GM18870 (cell line): ENCODE data around the gene DAB1.

Source experiments
- ATAC-seq: cut with Tn5 transposase; IDR thresholded peaks from one replicate; pipeline ENCODE4 v1.9.1; 2021; ENCODE audit warnings: moderate library complexity; ENCODE audit not compliant: unreplicated experiment

Gene DAB1

DNA sequence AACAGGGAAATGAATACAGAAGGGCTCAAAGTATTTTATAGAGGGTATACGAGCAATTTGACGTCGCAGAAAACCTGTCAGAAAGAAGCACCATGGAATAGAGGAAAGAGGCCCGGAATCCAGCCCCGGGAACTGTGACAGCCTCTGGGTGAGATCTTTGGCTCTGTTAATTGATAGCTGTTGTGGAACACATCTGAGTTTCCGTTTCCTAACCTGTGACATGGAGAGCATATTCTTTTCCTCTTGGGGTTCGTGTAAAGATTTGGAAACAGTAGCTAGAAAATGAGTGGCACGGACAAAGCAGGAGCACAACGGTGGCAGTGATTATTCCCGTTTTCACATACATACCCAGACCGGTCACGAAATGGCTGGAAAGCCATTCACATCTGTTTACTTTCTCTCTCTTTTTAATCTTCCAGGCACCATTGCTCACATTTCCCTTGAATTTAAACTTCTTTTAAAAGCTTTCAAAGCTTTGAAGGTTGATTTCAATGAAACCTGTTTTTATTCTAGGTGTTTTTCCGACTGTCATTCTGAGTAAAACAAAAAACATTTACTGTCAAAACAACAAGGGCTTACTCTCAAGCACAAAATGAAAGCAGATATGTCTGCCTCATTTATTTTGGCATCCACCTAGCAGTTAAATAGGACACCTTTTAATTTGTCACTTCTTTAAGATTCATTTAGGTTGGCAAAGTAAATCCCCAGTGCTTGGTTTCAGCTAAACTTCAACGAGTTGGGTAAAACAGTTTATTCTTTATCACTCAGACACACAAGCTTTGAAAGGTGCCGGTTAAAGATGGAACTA, 431.3 kb downstream of the DAB1 start:
- ATAC-seq: no peak

DNA sequence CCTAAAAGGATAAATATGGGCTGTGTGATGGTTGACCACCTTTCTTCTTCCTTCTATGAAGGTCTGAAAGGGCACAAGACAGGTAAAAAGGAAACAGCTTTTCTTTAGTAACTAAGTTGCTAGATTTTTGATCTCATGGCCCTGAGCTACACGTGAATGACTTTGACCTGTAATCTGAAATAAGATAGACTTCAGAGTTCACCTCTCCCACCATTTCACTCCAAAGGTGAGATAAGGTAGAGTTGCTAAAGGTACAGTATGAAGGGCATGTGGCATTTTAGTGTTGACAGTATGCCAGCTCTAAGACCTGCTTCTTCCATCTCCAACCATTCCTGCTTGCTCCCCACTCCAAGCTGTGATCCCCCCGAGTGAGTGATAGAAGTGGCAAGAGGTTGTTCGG, 432.3 kb downstream of the DAB1 start:
- no peak for ATAC-seq

DNA sequence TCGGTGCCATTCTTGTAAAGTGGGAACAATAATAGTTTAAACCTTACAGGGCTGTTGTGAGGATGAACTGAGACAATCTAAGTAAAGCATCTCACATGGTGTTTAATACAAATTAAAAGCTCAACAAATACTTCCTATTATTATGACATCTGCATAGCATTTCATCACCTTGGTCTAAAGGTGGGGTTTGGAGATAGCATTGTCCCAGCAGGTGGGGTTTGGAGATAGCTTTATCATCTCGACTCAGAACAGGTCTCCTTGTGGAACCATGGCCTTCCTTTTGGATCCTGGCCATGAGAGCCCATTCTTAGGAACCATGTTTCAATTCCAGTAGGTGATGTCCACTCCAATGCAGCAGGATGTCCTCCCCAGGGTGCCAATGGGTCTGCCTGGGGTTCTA, 437.5 kb downstream of the DAB1 start:
- no peak for ATAC-seq

DNA sequence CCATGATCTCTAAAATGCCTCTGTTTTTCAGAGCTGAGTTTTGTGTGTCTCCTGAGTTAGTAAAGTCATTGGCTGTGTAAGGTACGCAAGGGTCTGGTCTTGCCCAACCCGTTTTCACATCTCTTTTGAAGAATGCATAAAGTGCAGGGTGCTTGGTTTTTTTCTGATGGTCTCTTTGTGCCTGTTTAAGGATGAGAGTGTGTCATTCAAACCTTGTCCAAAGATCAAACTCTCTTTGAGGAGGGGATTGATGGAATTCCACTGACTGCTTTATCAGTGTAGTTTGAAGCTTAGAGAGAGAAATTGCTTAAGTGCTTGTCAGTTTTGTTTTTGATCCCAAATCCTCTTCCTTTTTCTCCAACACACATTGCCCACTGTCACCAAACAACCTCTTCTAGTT, 438.0 kb downstream of the DAB1 start:
- no peak for ATAC-seq

DNA sequence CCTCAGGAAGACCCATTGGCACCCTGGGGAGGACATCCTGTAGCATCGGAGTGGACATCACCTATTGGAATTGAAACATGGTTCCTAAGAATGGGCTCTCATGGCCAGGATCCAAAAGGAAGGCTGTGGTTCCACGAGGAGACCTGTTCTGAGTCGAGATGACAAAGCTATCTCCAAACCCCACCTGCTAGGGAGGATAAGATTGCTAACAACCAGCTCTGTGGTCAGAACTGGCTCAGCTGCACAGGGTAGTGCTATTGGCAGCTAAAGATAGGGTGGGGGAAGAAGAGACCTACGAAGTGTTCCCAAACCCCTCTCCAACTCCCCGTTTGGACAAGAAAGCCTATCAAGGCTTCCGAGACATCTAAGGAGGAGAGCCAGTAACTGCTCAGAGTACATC, 440.4 kb downstream of the DAB1 start:
- ATAC-seq: no peak

DNA sequence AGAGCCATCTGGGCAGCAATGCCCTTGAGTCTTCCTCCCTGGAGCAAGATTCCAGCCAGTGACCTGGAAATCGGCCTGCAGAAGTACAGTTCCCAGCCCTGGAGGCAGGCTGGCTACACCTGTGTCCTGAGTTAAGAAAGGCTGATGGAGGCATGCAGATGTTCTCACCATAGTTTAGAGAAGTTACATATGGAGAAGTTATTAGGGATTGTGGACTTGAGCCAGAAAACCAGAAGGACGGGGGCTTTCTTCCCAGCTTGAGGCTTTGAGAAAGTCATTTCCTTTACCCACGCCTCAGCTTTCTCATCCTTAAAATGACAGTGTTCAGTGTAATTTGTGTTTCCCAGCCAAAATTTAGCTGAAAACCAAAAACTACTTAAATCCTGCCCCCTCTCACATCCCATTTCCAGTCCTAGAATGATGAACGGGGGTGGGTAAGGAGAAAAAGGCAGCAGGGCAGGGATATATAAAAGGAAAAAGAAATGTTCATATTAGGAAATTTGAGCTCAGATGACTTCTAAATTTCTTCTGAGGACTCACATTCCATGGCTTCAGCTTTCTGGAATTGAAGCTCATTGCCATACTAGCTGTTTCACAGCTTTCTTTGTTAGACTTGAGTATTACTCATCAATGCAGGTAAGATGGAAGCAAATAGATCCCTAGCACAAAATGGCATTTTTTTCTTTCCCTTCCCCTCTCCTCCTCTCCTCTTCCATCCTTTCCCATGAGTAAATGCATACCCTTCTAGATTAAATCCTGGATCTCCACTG, 443.7 kb downstream of the DAB1 start:
- no peak for ATAC-seq

DNA sequence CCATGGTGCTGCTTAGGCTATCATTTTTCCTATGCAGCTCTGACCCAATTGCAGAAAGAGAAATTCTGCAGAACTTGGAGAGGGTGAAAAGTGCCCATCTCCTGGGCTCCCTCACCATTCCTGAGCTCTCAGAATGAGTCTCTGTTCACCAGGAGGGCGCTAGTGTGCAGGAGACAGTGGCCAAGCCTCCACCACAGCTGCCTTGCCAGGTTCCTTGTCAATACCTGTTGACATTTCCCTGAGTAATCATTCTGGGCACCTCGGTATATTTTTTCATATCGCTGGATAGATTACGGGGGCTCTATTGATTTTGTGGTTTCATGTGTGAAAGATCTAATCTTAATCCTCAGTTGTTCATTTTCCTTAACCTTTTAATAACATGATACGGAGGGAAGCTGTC, 445.0 kb downstream of the DAB1 start:
- ATAC-seq: no peak

DNA sequence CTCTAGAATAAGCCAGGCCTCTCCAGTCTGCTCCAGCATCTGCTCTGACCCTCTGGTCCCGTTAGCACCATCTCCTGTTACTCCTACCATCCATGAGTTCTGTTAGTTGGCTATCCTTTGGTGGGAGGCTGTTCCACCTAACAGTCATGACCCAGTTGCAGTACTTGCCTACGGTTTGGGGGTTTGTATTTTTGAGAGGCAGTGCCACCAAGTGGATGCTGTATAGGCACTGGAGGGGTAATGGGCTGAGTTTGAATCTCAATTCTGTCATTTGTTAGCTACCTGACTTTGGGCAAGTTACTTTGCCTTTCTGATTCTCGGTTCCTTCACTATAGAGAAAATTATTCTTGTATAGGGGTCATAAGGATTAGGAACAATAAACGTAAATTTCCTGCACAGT, 445.9 kb downstream of the DAB1 start:
- ATAC-seq: no peak

DNA sequence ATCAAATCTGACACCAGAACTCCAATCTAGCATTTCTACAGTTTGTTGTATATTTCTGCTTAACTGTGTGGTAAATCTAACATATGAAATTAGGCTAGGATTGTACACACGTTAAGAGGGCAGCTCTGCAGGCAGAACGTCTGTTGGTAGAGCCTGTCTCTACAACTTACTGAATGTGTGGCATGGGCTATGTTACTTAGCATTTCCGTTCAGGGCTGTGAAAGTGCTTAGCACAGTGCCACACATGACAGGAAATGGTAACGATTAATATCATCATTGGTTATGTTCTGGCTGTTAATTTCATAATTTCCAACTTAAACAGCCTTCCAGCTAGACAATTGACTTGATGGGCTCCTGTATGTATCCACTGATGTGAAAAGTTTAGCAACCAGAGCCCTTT, 448.4 kb downstream of the DAB1 start:
- ATAC-seq: no peak

DNA sequence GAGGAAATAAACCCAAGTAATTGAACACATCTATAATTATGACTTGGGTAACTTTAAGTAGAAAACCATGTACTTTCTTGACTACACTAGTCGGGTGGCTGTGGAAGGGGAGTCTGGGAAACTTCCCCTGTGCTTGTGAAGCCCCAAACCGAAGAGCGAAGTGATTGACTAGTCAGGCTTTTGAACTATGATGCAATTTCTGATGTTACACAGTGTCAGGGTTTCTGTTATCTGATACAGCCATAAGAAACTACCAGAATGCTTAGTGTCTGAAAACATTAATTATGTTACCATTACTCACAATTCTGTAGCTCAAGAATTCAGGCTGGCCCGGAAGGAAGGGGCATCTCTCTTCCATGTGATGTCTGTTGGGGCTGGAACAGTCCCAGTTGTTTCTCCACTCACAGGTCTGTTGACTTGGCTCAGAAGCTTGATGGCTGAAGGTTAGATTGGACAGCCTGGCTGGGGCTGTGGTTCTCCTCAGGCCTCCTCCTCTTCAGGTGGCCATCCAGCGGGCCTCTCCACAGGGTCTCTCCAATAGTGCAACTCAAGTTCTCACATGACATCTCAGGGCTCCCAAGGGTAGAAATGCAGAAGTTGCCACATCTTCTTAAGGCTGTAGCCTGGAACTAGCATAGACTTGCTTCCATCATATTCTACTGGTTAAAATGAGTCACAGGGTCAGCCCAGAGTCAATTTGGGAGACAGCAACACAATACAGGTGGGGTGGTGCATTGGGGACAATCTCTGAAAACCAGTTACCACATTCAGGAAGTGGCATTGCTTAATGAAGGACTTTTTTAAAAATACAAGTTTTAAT, 449.7 kb downstream of the DAB1 start:
- ATAC-seq: no peak

DNA sequence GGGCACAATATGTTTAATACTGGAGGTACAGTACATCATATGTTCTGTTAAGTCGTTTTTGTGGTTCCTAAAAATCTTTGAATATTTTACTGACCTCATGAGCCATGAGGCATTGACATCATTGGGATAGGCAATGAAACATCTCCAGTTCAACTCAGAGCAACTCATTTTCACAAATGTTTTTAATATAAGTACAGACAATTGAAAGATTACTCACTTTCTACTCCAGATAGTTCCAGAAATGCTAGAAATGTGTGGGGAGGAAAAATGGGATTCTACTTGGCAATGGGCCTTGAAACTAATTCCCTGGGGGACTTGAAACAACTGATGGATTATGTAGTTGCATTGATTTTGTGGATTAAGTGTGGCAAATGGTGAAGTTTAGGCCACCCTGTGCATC, 450.9 kb downstream of the DAB1 start:
- no peak for ATAC-seq

DNA sequence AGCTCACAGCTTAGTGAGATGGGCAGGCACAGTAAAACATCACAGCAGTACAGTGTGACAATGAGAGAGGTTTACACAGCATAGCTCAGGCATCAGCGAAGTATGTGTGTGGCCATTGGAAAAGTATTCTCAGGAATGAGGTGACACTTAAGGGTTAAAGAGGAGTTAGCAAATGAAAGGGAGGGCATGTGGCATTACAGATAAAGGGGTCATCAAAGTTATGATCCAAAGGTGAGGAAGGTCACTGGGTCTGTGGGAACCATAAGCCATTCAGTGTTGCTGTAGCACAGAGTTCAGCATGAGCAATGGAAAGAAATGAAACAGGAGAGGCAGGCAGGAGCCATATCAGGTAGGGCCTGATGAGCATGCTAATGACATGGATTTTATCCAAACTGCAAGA, 453.6 kb downstream of the DAB1 start:
- ATAC-seq: no peak

DNA sequence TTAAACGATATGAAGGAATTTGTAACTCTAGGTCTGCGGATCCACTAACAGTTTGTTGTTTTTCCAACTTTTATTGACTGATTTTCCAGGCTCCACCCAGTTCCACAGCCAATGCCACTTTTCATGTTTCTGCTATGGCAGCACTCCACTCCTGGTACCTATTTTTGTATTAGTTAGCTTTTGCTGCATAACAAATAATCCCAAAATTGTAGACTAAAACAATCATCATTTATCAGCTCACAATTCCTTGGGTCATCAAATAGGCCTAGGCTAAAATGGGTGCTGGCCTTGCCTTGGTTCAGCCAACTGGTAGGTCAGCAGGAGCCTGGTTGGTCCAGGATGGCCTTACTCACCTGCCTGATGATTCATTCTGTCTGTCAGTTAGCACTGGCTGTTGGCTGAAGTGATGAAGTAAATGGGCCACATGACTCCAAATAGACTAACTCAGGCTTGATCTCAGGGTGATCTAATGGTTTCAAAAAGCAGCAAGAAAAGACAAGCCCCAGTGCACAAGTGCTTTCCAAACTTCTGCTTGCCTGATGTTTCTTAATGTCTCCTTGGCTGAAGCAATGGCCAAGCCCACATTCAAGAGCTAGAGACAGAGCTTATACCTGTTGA, 454.9 kb downstream of the DAB1 start:
- no peak for ATAC-seq

DNA sequence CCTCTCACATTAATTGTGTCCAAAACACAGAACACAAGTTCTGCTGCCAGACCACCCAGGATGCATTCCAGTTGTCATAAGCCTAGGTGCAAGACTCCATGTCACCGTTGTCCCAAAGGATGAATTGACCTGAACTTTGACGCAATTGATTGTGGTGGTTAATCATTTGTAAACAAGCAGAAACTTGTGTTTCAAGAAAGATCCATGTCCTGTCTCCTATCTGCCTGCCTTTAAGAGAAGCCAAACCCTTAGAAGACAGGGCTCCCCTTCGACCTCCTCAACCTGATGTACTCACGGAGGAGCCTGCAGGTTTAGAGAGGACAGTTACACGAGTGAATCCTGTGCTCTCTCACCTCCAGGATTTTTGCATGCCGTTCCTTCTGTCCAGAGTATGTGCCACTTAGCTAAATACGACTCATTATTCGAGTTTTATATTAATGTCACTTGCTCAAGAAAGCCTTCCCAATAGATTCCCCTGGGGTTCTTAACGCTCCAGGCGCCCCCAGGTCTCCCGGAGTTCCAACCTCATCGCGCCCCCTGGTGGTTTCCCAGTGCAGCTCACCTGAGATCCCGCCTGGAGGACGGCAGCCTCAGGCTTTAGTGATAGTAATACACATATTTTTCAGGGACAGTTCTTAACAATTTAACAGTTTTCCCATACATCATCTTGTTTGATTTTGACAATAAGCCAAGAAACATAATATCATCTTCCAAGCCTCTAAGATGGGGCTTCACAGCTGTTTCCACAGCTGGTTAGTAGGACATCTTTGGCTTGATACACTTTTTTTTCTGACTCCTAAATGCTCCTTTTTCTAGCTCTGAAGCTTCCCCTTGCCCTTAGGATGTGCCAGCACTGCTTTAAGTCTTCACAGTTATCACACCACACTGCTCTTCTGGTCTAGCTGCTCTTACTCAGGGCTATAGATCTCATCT, 455.7 kb downstream of the DAB1 start:
- ATAC-seq: no peak

DNA sequence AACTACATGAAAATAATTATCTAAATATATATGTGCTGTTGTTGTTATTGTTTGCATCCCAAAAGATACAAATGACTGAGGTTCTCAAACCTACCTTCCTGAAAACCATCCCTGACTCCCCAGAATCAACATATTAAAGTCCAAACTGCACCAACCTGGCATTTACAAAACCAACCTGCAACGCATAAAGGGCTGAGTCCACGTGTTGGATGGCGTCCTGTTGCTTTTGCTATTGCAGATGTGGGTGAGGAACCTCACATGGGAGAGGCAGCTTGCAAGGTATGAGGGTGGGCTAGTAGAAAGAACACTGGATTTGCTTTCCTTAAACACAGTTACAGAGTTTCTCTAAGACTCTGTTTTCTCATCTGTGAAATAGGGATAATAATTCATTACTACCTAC, 456.5 kb downstream of the DAB1 start:
- ATAC-seq: no peak

DNA sequence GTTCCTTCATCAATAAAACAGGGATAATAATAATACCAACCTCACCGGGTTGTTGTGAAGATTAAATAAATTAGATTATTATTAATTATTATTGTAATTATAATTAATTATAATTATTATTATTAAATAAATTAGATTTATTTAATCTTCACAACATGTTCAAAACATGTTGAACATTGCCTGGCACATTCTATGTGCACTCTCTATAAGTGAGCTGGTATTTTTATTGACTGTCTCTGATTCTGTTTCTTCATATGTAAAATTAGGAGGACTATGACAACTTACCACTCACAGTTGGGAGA, 457.2 kb downstream of the DAB1 start:
- no peak for ATAC-seq

DNA sequence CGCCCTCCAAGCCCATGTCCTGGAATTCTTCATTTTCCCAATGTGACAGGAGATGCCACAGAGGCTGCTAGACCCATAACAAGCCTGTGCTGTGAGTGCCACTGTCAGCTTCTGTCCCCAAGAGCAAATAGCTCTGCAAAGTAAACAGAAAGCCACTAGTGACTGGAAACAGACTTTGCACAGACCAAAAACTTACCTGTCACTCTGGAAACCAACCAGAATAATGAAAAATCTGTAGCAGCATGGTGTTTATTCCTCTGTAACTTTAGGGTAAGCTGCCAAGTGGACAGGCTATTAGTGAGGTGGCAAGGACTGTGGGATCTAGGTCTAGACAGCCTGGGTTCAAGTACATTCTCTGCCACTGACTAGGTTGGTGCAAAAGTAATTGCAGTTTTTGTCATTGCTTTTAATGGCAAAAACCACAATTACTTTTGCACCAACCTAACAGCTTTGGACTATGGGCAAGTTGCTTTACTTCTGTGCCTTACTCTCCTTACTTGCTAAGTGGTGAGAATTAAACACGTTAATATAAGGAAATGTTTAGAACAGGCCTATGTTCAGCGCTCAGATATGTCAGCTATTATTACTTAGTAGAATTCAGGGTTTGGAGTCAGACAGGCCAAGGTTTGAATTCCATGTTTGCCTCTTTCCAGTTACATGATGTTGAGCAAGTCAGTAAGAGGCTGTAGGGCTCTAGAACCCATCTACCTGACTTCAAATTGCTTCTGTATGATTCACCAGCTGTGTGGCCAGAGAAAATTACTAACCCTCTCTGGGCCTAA, 457.8 kb downstream of the DAB1 start, which contains the start of gene C8B:
C8B (minus strand) TSS at position 100 of the 782 bp plus-strand sequence; CDS start at position 33, 67 bp downstream.
- no peak for ATAC-seq

DNA sequence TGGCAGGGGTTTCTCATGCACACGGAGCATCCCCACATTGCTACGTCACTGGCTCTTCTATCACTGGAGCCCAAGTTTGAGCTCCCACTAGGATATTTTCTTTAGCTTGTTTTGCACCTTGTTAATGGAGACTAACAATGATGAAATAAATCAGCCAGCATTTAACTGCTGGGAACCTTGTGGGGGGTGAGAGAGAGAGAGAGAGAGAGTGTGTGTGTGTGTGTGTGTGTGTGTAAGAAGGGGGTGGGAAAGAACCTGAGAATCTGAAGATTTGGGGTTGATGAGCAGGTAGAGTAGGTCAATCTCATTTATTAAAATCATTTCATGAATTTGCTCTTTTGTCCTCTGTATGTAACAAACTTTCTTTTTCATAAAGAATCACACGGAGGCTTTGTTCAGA, 458.7 kb downstream of the DAB1 start:
- ATAC-seq: no peak

DNA sequence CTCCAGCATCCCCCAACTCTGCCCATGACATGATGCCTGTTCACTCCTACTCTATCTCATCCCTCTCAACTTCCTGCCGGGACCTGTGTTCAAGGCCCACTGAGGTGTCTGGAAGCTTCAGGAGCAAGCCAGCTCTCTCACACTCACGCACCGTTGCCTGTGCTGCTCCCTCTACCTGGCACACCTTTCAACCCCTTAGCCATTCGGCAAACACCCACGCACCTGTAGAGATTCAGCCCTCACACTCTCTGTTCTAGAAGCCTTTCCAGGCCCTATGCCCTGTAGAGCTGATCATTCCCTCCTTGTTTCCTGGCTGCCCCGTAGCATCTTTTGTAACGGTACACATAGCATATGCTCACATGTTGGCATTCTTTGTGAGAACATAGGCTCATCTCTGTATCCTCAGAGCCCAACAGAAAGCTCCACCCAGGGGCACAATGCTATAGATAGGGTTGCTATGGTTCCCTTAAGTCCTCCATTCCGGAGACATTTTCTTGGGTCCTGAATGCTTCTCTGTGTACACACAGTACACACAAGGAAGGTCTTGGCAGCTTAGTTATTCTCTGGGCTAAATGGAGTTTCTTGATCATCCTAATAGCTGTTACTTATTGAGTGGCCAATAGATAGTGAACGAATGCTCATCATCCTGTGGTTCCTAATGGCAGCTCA, 459.4 kb downstream of the DAB1 start:
- ATAC-seq: no peak
